ENCODE measurements around the gene TBC1D32.
"Not testable (repeated sequence)": the region's sequence is repeated elsewhere in the genome, so short reads cannot be mapped to it uniquely, and the experiment has no call there.

Gene TBC1D32

GRCh38 chr6:121223212-121223611 lies 111.1 kb downstream of the TBC1D32 start:
- no peak for DNase-seq (ENCODE audit: low read depth)

GRCh38 chr6:121222656-121223055 lies 111.6 kb downstream of the TBC1D32 start:
- peak; percentile 6 for DNase-seq (ENCODE audit: low read depth)

- DNase-seq (ENCODE audit: low read depth) = peak; percentile 7
These were observed 117.4 kb downstream of the TBC1D32 start for GRCh38 chr6:121216928-121217327.

GRCh38 chr6:121213341-121213740 lies 120.9 kb downstream of the TBC1D32 start:
- not testable (repeated sequence) for DNase-seq (ENCODE audit: low read depth)

GRCh38 chr6:121210943-121211342 lies 123.3 kb downstream of the TBC1D32 start:
- DNase-seq (ENCODE audit: low read depth) = no peak

GRCh38 chr6:121205569-121205968 lies 128.7 kb downstream of the TBC1D32 start:
- DNase-seq (ENCODE audit: low read depth) = no peak

- DNase-seq (ENCODE audit: low read depth) = no peak
These were observed 133.2 kb downstream of the TBC1D32 start for GRCh38 chr6:121201105-121201504.

- DNase-seq (ENCODE audit: low read depth) = not testable (repeated sequence)
These were observed 138.2 kb downstream of the TBC1D32 start for GRCh38 chr6:121196042-121196441.

GRCh38 chr6:121190122-121190521 lies 144.2 kb downstream of the TBC1D32 start:
- no peak for DNase-seq (ENCODE audit: low read depth)

GRCh38 chr6:121188356-121188755 lies 145.9 kb downstream of the TBC1D32 start:
- DNase-seq (ENCODE audit: low read depth) = no peak

- DNase-seq (ENCODE audit: low read depth) = no peak
These were observed 146.5 kb downstream of the TBC1D32 start for GRCh38 chr6:121187833-121188200.

GRCh38 chr6:121187200-121187832 lies 147.0 kb downstream of the TBC1D32 start:
- no peak for DNase-seq (ENCODE audit: low read depth)

- DNase-seq (ENCODE audit: low read depth) = no peak
These were observed 150.5 kb downstream of the TBC1D32 start for GRCh38 chr6:121183742-121184141.

- DNase-seq (ENCODE audit: low read depth) = no peak
These were observed 158.5 kb downstream of the TBC1D32 start for GRCh38 chr6:121175827-121176226.

GRCh38 chr6:121172451-121172850 lies 161.8 kb downstream of the TBC1D32 start:
- not testable (repeated sequence) for DNase-seq (ENCODE audit: low read depth)

- no peak for DNase-seq (ENCODE audit: low read depth)
These were observed 162.4 kb downstream of the TBC1D32 start for GRCh38 chr6:121171879-121172278.

GRCh38 chr6:121161886-121162285 lies 172.4 kb downstream of the TBC1D32 start:
- DNase-seq (ENCODE audit: low read depth) = no peak

GRCh38 chr6:121160276-121160675 lies 174.0 kb downstream of the TBC1D32 start:
- DNase-seq (ENCODE audit: low read depth) = no peak

GRCh38 chr6:121158891-121159290 lies 175.4 kb downstream of the TBC1D32 start:
- DNase-seq (ENCODE audit: low read depth) = no peak

GRCh38 chr6:121158438-121158837 lies 175.8 kb downstream of the TBC1D32 start:
- no peak for DNase-seq (ENCODE audit: low read depth)

GRCh38 chr6:121157906-121158305 lies 176.4 kb downstream of the TBC1D32 start:
- no peak for DNase-seq (ENCODE audit: low read depth)

GRCh38 chr6:121143476-121143875 lies 190.8 kb downstream of the TBC1D32 start:
- no peak for DNase-seq (ENCODE audit: low read depth)

GRCh38 chr6:121142093-121142492 lies 192.2 kb downstream of the TBC1D32 start:
- DNase-seq (ENCODE audit: low read depth) = no peak

- DNase-seq (ENCODE audit: low read depth) = no peak
These were observed 198.9 kb downstream of the TBC1D32 start for GRCh38 chr6:121135425-121135824.
